Fibroblast of lung (primary cell): Measurements from ENCODE around the gene ACACB. TPM values are rescaled to one million over a fixed set of nuclear protein-coding genes. Genes with fewer than 3 reads are reported as not detected.

Experiments
- DNase-seq, 2 donors: peaks; one replicate each; pipeline versions ENCODE4 v3.0.0 to v3.0.0-alpha.2; 2010; ENCODE audit warnings: low read depth in 2 of 2
- H2AFZ ChIP-seq: 2 replicates; pipeline ENCODE4 v1.5.1; 2012; ENCODE audit warnings: low read length, control low read depth, inconsistent platforms
- H3K27ac ChIP-seq: 2 replicates; pipeline ENCODE4 v1.5.1; 2011; ENCODE audit warnings: low read length, control low read depth; ENCODE audit not compliant: insufficient read depth
- H3K27me3 ChIP-seq: 2 replicates; pipeline ENCODE4 v1.5.1; 2011; ENCODE audit warnings: mild to moderate bottlenecking, low read length; ENCODE audit not compliant: control insufficient read depth, insufficient read depth
- H3K36me3 ChIP-seq: 2 replicates; pipeline ENCODE4 v1.5.1; 2011; ENCODE audit warnings: low read length; ENCODE audit not compliant: control insufficient read depth, insufficient read depth
- H3K4me1 ChIP-seq: 2 replicates; pipeline ENCODE4 v1.5.1; 2011; ENCODE audit warnings: low read length; ENCODE audit not compliant: control insufficient read depth, insufficient read depth; ENCODE audit errors: extremely low read depth
- H3K4me2 ChIP-seq: 2 replicates; pipeline ENCODE4 v1.5.1; 2011; ENCODE audit warnings: low read length, control low read depth; ENCODE audit not compliant: insufficient read depth; ENCODE audit errors: extremely low read depth
- H3K4me3 ChIP-seq, 4 experiments: fragments of 200-600 bp in 1 of 4; sonication (generic) in 1 of 4; replicated peaks in 1 of 4; 2 replicates each; pipeline ENCODE4 v1.5.1; 2011 to 2016; ENCODE audit warnings: low read length in 4 of 4, low read depth in 3 of 4, mild to moderate bottlenecking in 3 of 4, control low read depth in 2 of 4, inconsistent platforms in 1 of 4, mixed read lengths in 1 of 4; ENCODE audit not compliant: insufficient read depth in 1 of 4; ENCODE audit errors: control extremely low read depth in 1 of 4
- H3K79me2 ChIP-seq: 2 replicates; pipeline ENCODE4 v1.5.1; 2012; ENCODE audit warnings: mild to moderate bottlenecking, low read length, inconsistent platforms; ENCODE audit not compliant: control insufficient read depth, insufficient read depth
- H3K9ac ChIP-seq: 2 replicates; pipeline ENCODE4 v1.5.1; 2011; ENCODE audit warnings: mild to moderate bottlenecking, low read length, control low read depth; ENCODE audit not compliant: insufficient read depth
- H3K9me3 ChIP-seq: 2 replicates; pipeline ENCODE4 v1.5.1; 2012; ENCODE audit warnings: low read depth, low read length; ENCODE audit not compliant: control insufficient read depth, insufficient read depth
- H4K20me1 ChIP-seq: 2 replicates; pipeline ENCODE4 v1.5.1; 2011; ENCODE audit warnings: low read length; ENCODE audit not compliant: control insufficient read depth, insufficient read depth; ENCODE audit errors: extremely low read depth
- CTCF ChIP-seq, 2 donors: IDR thresholded peaks in 1 of 2; conservative IDR thresholded peaks in 1 of 2; 1 replicate in 1 of 2; 2 replicates in 1 of 2; pipeline ENCODE4 v1.5.1; 2011 to 2012; ENCODE audit warnings: low read length in 2 of 2, control low read depth in 1 of 2, inconsistent platforms in 1 of 2, low read depth in 1 of 2, mild to moderate bottlenecking in 1 of 2
- EZH2 ChIP-seq: IDR thresholded peaks from 2 replicates; pipeline ENCODE4 v1.5.1; 2012; ENCODE audit warnings: low read length, control low read depth, mild to moderate bottlenecking; ENCODE audit errors: missing control alignments
- polyA plus RNA-seq, 2 donors: library from polyadenylated mRNA; depleted of rRNA in 1 of 2; stranded (reverse) in 1 of 2; unstranded in 1 of 2; fragments of >200 nt; gene quantifications; 2 replicates each; pipeline ENCODE4 v1.2.1, GENCODE V29; 2011 to 2012; ENCODE audit warnings: missing spikeins in 1 of 2
- total RNA-seq: library from RNA; depleted of rRNA; stranded (reverse); fragments of >200 nt; gene quantifications from 2 replicates; pipeline ENCODE4 v1.2.1, GENCODE V29; 2014

The ACACB gene
- total and polyA plus RNA-seq, 2 donors (not counting 1 experiment from before 2014, with no cell fraction given) = 1.5 to 9.1 TPM

GRCh38 chr12:109196332-109196731 lies 79.9 kb downstream of the ACACB start:
- H3K4me1 ChIP-seq = no peaks in the 10 kb centered on the region
- H3K27me3 ChIP-seq = no peaks in the 10 kb centered on the region
- H2AFZ ChIP-seq = no peak overlapping the region
- no peaks in the 10 kb centered on the region for H3K36me3 ChIP-seq
- H3K9ac ChIP-seq = no peak overlapping the region
- no peaks in the 10 kb centered on the region for H3K9me3 ChIP-seq
- TF ChIP-seq CTCF (conservative IDR thresholded peaks at IDR 0.05 in 1 of 2, IDR thresholded peaks at IDR 0.05 in 1 of 2; ENCODE audit: low read depth in 1 of 2, low read length in 2 of 2) (no peak), EZH2 (no peak)
- DNase-seq = no peak
- H3K4me2 ChIP-seq = no peak overlapping the region
- H3K4me3 ChIP-seq = no peak overlapping the region
- no peaks in the 10 kb centered on the region for H3K79me2 ChIP-seq
- no peak overlapping the region for H3K27ac ChIP-seq
- H4K20me1 ChIP-seq = no peaks in the 10 kb centered on the region

GRCh38 chr12:109197327-109197726 lies 80.9 kb downstream of the ACACB start:
- Histone ChIP-seq H3K27me3 (no peaks in the 10 kb centered on the region), H3K9me3 (no peaks in the 10 kb centered on the region), H2AFZ (no peak overlapping the region), H3K36me3 (no peaks in the 10 kb centered on the region), H4K20me1 (no peaks in the 10 kb centered on the region), H3K4me3 (no peak overlapping the region), H3K9ac (no peak overlapping the region), H3K4me2 (no peak overlapping the region), H3K4me1 (no peaks in the 10 kb centered on the region), H3K27ac (no peak overlapping the region), H3K79me2 (no peaks in the 10 kb centered on the region)
- TF ChIP-seq CTCF (conservative IDR thresholded peaks at IDR 0.05 in 1 of 2, IDR thresholded peaks at IDR 0.05 in 1 of 2; ENCODE audit: low read depth in 1 of 2, low read length in 2 of 2) (no peak), EZH2 (no peak)
- DNase-seq = no peak

DNA sequence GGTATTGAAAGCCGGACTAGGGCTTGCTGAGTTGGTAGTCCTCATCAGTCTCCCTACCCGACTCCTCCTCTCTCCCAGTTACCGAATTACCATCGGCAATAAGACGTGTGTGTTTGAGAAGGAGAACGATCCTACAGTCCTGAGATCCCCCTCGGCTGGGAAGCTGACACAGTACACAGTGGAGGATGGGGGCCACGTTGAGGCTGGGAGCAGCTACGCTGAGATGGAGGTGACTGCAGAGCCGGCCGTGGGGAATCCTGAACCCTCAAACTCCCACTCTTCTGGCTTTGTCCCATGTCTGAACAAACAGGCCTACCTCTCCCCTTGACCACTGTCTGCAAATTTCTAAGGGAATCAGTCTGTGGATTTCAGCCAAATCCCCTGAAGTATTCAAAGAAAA lies 82.9 kb downstream of the ACACB start:
- no peak for TF ChIP-seq EZH2
- no peak for TF ChIP-seq CTCF (conservative IDR thresholded peaks at IDR 0.05 in 1 of 2, IDR thresholded peaks at IDR 0.05 in 1 of 2; ENCODE audit: low read depth in 1 of 2, low read length in 2 of 2)
- no peaks in the 10 kb centered on the region for H3K79me2 ChIP-seq
- no peaks in the 10 kb centered on the region for H3K4me1 ChIP-seq
- H3K9me3 ChIP-seq = no peaks in the 10 kb centered on the region
- no peak overlapping the region for H3K4me2 ChIP-seq
- H4K20me1 ChIP-seq = no peaks in the 10 kb centered on the region
- H3K4me3 ChIP-seq = no peak overlapping the region
- DNase-seq = no peak
- H2AFZ ChIP-seq = no peak overlapping the region
- H3K27me3 ChIP-seq = no peaks in the 10 kb centered on the region
- H3K36me3 ChIP-seq = no peaks in the 10 kb centered on the region
- no peak overlapping the region for H3K9ac ChIP-seq
- no peak overlapping the region for H3K27ac ChIP-seq
